Heart left ventricle (tissue), 13 donors: ENCODE data around the gene TRIM65.

Experiments used
- POLR2A ChIP-seq, 2 donors: fragments of 450-650 bp; IDR thresholded peaks; one replicate each; pipeline ENCODE4 v1.6.1; 2017; ENCODE audit warnings: antibody characterized with exemption in 2 of 2, mild to moderate bottlenecking in 2 of 2, moderate library complexity in 2 of 2
- TF ChIP-seq, protein P1 (sequence below), 12 donors: fragments of 200-600 bp; sonication (generic) in 4 of 12; IDR thresholded peaks; one replicate each; pipeline versions ENCODE4 v1.5.0 to v1.8.0; 2018 to 2022; ENCODE audit warnings: antibody characterized with exemption in 12 of 12, mild to moderate bottlenecking in 5 of 12
- donor health status: ischemic (EF 13 %, LVEDD 7.1; RV severe dilation, severe dysfunction).
- donor health status: DM: no; HTN: yes; CAD: no.
- donor health status: DM: no; HTN: no; CAD: no.
- donor health status: ischemic (EF 25% LVEDD 6.9; RV normal size, moderate dysfunction).
- donor health status: ischemic (EF 25% LVEDD 5.7; RV mildly dilated, moderate dysfunction).
- donor health status: ischemic (EF 35%, LVEDD 5.7; RV mildly dilated, moderate dysfunction).
- donor health status: nonischemic (EF 11% LVEDD 7.7; RV severe dilation, severe dysfunction).
- donor health status: DM: yes; HTN: yes; CAD: no.
- donor health status: PGD.
- donor health status: ischemic (EF 29% LVEDD 5.4; RV normal size, mild dysfunction).
- donor health status: nonischemic (EF 23%, LVEDD 6.1; RV moderate dilation, normal function).

DNA sequence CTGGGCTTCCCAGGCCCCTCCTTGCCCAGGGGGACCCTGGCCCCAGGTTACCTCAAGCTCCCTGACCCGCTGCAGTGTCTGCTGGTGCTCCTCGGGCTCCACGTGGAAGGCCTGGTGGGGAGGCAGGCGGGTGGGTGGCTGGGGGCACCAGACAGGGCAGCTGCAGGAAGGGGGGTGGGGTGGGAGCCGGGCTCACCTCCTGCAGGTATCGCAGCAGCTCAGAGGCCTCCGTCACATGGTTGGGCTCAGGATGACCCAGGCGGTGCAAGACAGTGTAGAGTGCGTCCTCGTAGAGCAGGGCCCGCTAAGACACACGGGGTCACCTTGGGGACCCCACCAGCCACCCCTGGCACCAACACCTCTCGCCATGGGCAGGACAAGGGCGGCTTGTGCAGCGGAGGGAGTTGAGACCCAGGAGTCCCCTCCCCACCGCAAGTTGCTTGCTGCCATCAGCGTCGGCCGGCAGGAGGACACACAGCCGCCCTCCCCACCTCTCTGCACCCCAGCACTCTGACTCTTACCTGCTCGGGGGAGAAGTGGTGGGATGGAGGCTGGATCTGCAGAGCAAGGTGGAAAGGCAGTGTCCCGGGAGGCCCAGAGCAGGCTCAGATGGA is 53.7 kb downstream of the TRIM65 start:
- TF ChIP-seq POLR2A (IDR thresholded peaks at IDR 0.05) = no peak
- TF ChIP-seq, protein P1, sequence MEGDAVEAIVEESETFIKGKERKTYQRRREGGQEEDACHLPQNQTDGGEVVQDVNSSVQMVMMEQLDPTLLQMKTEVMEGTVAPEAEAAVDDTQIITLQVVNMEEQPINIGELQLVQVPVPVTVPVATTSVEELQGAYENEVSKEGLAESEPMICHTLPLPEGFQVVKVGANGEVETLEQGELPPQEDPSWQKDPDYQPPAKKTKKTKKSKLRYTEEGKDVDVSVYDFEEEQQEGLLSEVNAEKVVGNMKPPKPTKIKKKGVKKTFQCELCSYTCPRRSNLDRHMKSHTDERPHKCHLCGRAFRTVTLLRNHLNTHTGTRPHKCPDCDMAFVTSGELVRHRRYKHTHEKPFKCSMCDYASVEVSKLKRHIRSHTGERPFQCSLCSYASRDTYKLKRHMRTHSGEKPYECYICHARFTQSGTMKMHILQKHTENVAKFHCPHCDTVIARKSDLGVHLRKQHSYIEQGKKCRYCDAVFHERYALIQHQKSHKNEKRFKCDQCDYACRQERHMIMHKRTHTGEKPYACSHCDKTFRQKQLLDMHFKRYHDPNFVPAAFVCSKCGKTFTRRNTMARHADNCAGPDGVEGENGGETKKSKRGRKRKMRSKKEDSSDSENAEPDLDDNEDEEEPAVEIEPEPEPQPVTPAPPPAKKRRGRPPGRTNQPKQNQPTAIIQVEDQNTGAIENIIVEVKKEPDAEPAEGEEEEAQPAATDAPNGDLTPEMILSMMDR (IDR thresholded peaks at IDR 0.05) = no peak
